ENCODE measurements around the gene MCEMP1. TPM values are rescaled to one million over a fixed set of nuclear protein-coding genes. Genes with fewer than 3 reads are reported as not detected.
"Not testable (repeated sequence)": the region's sequence is repeated elsewhere in the genome, so short reads cannot be mapped to it uniquely, and the experiment has no call there.

Gene MCEMP1
- total and polyA plus RNA-seq, 2 experiments from 2014 or later, result not detected

- TF ChIP-seq ZNF462 (CRISPR knock-in tag; IDR thresholded peaks at IDR 0.05), result no peak
Observed at GRCh38 chr19:7643031-7643415, 33.9 kb upstream of the MCEMP1 start (continued).

GRCh38 chr19:7643629-7644549 lies 33.0 kb upstream of the MCEMP1 start:
- not testable (repeated sequence) for H3K36me3 ChIP-seq (ENCODE audit: insufficient read depth); H3K79me2 ChIP-seq (replicated peaks; ENCODE audit: insufficient read depth); H3K4me3 ChIP-seq; H3K36me3 Mint-ChIP-seq (ENCODE audit: low read depth); H3F3A ChIP-seq (replicated peaks; ENCODE audit: low read depth); H3K27me3 ChIP-seq (ENCODE audit: insufficient read depth); H3K4me1 Mint-ChIP-seq; H4K20me1 ChIP-seq (replicated peaks; ENCODE audit: insufficient read depth); H2AFZ ChIP-seq; H3K4me2 ChIP-seq; H3K4me3 Mint-ChIP-seq; H3K9me3 Mint-ChIP-seq; H3K27ac Mint-ChIP-seq; H3K9me2 ChIP-seq (ENCODE audit: insufficient read depth); H3K4me1 ChIP-seq (ENCODE audit: insufficient read depth); H3K27ac ChIP-seq (ENCODE audit: low read depth)
- peak; percentile 34; the same call in 2 of the 3 replicates for ATAC-seq
- peaks cover 11% of the 10 kb centered on the region for H3K27me3 Mint-ChIP-seq (ENCODE audit: insufficient read depth, low read depth, poor library complexity)
- DNase-seq (ENCODE audit: low spot score), result peak; percentile 72

- Mint-ChIP-seq H3K4me3 (no peak overlapping the region), H3K27ac (no peak overlapping the region), H3K9me3 (no peaks in the 10 kb centered on the region; the same call in 2 of the 3 replicates), H3K36me3 (ENCODE audit: low read depth) (peaks cover 3% of the 10 kb centered on the region; the same call in 1 of the 3 replicates), H3K27me3 (ENCODE audit: insufficient read depth, low read depth, poor library complexity) (peaks cover 8% of the 10 kb centered on the region), H3K4me1 (no peaks in the 10 kb centered on the region)
- no peak for DNase-seq (ENCODE audit: low spot score)
- Histone ChIP-seq H3K79me2 (replicated peaks; ENCODE audit: insufficient read depth) (no peaks in the 10 kb centered on the region), H2AFZ (no peak overlapping the region), H3K4me3 (no peak overlapping the region), H3K27me3 (ENCODE audit: insufficient read depth) (no peaks in the 10 kb centered on the region), H4K20me1 (replicated peaks; ENCODE audit: insufficient read depth) (no peaks in the 10 kb centered on the region; the same call in 1 of the 2 replicates), H3F3A (replicated peaks; ENCODE audit: low read depth) (peaks cover 9% of the 10 kb centered on the region), H3K9me2 (ENCODE audit: insufficient read depth) (no peaks in the 10 kb centered on the region), H3K36me3 (ENCODE audit: insufficient read depth) (no peaks in the 10 kb centered on the region), H3K4me2 (no peak overlapping the region), H3K27ac (ENCODE audit: low read depth) (no peak overlapping the region), H3K4me1 (ENCODE audit: insufficient read depth) (no peaks in the 10 kb centered on the region)
- no peak for ATAC-seq
- TF ChIP-seq EZH2phosphoT487 (IDR thresholded peaks at IDR 0.05; ENCODE audit: unreplicated experiment) (no peak), REST (IDR thresholded peaks at IDR 0.05; ENCODE audit: unreplicated experiment) (no peak), POLR2AphosphoS5 (IDR thresholded peaks at IDR 0.05; ENCODE audit: low read depth) (no peak), STAT1 (IDR thresholded peaks at IDR 0.05; ENCODE audit: unreplicated experiment) (no peak), JUNB (IDR thresholded peaks at IDR 0.05; ENCODE audit: unreplicated experiment) (no peak), EZH2 (IDR thresholded peaks at IDR 0.05; ENCODE audit: low read depth, unreplicated experiment) (no peak), NANOG (IDR thresholded peaks at IDR 0.05; ENCODE audit: borderline replicate concordance) (no peak), ZNF331 (CRISPR knock-in tag; IDR thresholded peaks at IDR 0.05; ENCODE audit: low read depth) (no peak)
Observed at GRCh38 chr19:7644550-7644877, 32.4 kb upstream of the MCEMP1 start.

Measured in GM23338 (cell line).